Caco-2 (cell line): ENCODE measurements around the gene RAB35. TPM values are rescaled to one million over a fixed set of nuclear protein-coding genes. Genes with fewer than 3 reads are reported as not detected.

Experiments
- BruUV-seq: library from RNA; stranded (reverse); fragments of 400-500 nt; replicated peaks from 2 replicates; lab custom pipeline; 2021; lab: Mats Ljungman, UMichigan
- CTCF ChIA-PET: fragments of 300-600 bp; sonication (Branson Sonifier 250); formaldehyde crosslinking; loops from one replicate; lab custom pipeline; 2022; ENCODE audit warnings: antibody characterized with exemption; lab: Charles Lee
- POLR2A ChIA-PET: fragments of 300-600 bp; sonication (Branson Sonifier 250); formaldehyde crosslinking; loops from one replicate; lab custom pipeline; 2022; ENCODE audit warnings: antibody characterized with exemption; lab: Charles Lee
- DNase-seq, 2 experiments: peaks; one replicate each; pipeline versions ENCODE4 v3.0.0 to v3.0.0-alpha.2; 2020 to 2022
- H3K27me3 ChIP-seq: replicated peaks from 2 replicates; pipeline ENCODE4 v1.6.0; 2011; ENCODE audit warnings: low read length; ENCODE audit not compliant: control insufficient read depth, insufficient read depth
- H3K36me3 ChIP-seq: 2 replicates; pipeline ENCODE4 v1.5.1; 2011; ENCODE audit warnings: low read length; ENCODE audit not compliant: control insufficient read depth, insufficient read depth
- H3K4me1 ChIP-seq: fragments of 250-450 bp; sonication (Bioruptor Pico); 2 replicates; pipeline ENCODE4 v1.5.1; 2020; ENCODE audit warnings: mild to moderate bottlenecking
- H3K4me3 ChIP-seq: 2 replicates; pipeline ENCODE4 v1.5.1; 2011; ENCODE audit warnings: low read depth, mild to moderate bottlenecking, control low read depth, low read length
- H3K9me3 ChIP-seq: fragments of 250-450 bp; sonication (Bioruptor Pico); 2 replicates; pipeline ENCODE4 v1.5.1; 2020; ENCODE audit warnings: mild to moderate bottlenecking, moderate library complexity
- H3K27ac Mint-ChIP-seq: one replicate; pipeline ENCODE4 v1.8.0; 2022; ENCODE audit warnings: mixed read lengths; ENCODE audit not compliant: unreplicated experiment
- H3K27me3 Mint-ChIP-seq: one replicate; pipeline ENCODE4 v1.8.0; 2022; ENCODE audit warnings: mixed read lengths; ENCODE audit not compliant: insufficient read depth, unreplicated experiment
- H3K36me3 Mint-ChIP-seq: one replicate; pipeline ENCODE4 v1.8.0; 2022; ENCODE audit warnings: mild to moderate bottlenecking, mixed read lengths; ENCODE audit not compliant: insufficient read depth, unreplicated experiment
- H3K4me1 Mint-ChIP-seq: one replicate; pipeline ENCODE4 v1.8.0; 2022; ENCODE audit warnings: low read depth, mixed read lengths; ENCODE audit not compliant: unreplicated experiment
- H3K4me3 Mint-ChIP-seq: one replicate; pipeline ENCODE4 v1.8.0; 2022; ENCODE audit warnings: mild to moderate bottlenecking, moderate library complexity, mixed read lengths; ENCODE audit not compliant: unreplicated experiment
- H3K9me3 Mint-ChIP-seq: one replicate; pipeline ENCODE4 v1.8.0; 2022; ENCODE audit warnings: mixed read lengths; ENCODE audit not compliant: unreplicated experiment
- intact Hi-C: fragments of 100-400 bp; cut with micrococcal nuclease; formaldehyde crosslinking; loops from one replicate; pipeline ENCODE4 v1.10.0; 2022; ENCODE audit not compliant: unreplicated experiment
- total RNA-seq: library from RNA; stranded (reverse); gene quantifications from 2 replicates; pipeline ENCODE4 v1.2.3, GENCODE V29; 2022
- TF ChIP-seq, protein P1 (sequence below), 2 experiments: fragments of 200-600 bp in 1 of 2; IDR thresholded peaks; 1 replicate in 1 of 2; 2 replicates in 1 of 2; pipeline versions ENCODE4 v1.5.1 to v1.8.0; 2011 to 2022; ENCODE audit warnings: antibody characterized with exemption in 1 of 2, control low read depth in 1 of 2, inconsistent platforms in 1 of 2, low read depth in 1 of 2, low read length in 1 of 2, mild to moderate bottlenecking in 1 of 2, moderate library complexity in 1 of 2; ENCODE audit not compliant: insufficient read depth in 1 of 2, severe bottlenecking in 1 of 2, unreplicated experiment in 1 of 2

Gene RAB35
- total RNA-seq, 1 experiment from 2014 or later = 72.0 TPM

DNA sequence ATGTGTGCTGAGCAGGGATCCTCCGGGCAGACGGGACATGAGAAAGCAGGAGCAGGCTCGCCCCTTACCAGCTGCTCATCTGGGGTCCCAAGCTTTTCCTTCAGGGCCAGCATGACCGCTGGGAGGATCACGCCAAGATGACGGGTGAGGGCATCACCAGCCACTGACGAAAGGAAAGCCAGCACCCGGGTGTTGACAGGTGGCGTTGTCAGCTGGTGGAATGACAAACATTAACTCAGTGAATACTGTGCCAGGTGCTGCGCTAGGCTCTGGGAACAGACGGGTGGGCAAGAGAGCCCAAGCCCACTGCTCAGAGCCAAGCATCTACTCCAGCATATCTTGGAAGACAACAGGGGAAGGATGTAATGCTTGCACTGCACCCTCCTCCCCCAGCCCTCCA, 21.3 kb upstream of the RAB35 start:
- Mint-ChIP-seq H3K36me3 (peaks cover 94% of the 10 kb centered on the region), H3K9me3 (no peaks in the 10 kb centered on the region), H3K27me3 (no peaks in the 10 kb centered on the region), H3K4me3 (no peak overlapping the region), H3K27ac (no peak overlapping the region), H3K4me1 (no peaks in the 10 kb centered on the region)
- CTCF ChIA-PET = no interaction called here
- Histone ChIP-seq H3K36me3 (peaks cover 5% of the 10 kb centered on the region), H3K9me3 (no peaks in the 10 kb centered on the region), H3K27me3 (no peaks in the 10 kb centered on the region), H3K4me1 (no peaks in the 10 kb centered on the region), H3K4me3 (no peak overlapping the region)
- TSS peak; percentile 26 for BruUV-seq
- TF ChIP-seq, protein P1, sequence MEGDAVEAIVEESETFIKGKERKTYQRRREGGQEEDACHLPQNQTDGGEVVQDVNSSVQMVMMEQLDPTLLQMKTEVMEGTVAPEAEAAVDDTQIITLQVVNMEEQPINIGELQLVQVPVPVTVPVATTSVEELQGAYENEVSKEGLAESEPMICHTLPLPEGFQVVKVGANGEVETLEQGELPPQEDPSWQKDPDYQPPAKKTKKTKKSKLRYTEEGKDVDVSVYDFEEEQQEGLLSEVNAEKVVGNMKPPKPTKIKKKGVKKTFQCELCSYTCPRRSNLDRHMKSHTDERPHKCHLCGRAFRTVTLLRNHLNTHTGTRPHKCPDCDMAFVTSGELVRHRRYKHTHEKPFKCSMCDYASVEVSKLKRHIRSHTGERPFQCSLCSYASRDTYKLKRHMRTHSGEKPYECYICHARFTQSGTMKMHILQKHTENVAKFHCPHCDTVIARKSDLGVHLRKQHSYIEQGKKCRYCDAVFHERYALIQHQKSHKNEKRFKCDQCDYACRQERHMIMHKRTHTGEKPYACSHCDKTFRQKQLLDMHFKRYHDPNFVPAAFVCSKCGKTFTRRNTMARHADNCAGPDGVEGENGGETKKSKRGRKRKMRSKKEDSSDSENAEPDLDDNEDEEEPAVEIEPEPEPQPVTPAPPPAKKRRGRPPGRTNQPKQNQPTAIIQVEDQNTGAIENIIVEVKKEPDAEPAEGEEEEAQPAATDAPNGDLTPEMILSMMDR (IDR thresholded peaks at IDR 0.05; ENCODE audit: insufficient read depth in 1 of 2, low read depth in 1 of 2, low read length in 1 of 2, severe bottlenecking in 1 of 2, unreplicated experiment in 1 of 2) = no peak
- POLR2A ChIA-PET = no interaction called here
- DNase-seq = no peak
- intact Hi-C loops = no loop called here

DNA sequence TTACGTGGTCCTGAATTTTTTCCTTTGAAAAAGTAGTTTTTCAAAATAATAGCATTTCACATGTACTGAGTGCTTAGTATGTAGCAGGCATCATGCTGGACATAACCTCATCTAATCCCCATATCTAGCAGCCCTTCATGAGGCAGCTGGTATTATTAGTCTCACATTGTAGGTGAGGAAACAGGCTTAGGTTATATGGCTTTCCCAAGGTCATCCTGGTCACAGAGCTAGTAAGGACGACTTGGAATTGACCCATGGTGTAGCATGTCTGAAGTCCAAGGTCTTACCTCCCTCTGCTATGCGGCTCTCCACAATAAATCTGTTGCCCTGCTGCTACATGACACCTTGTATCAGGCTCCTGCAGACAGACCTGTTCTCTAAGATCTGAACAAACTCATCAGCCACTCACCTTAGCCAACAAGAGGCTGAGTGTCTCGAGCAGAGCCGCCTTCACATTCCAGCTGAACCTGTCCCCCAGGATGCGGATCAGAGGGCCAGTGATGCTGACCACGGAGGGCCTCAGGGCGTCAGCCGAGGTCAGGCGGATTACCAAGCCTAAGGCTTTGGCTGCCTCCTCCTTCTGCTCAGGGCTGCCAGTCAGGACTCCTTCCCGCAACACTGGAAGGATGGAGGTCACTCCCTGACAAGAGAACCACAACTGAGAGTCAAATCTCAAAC, 19.7 kb upstream of the RAB35 start:
- H3K4me1 Mint-ChIP-seq = no peaks in the 10 kb centered on the region
- H3K27ac Mint-ChIP-seq = peak overlapping the region; percentile 35
- H3K27me3 ChIP-seq = no peaks in the 10 kb centered on the region
- no peak overlapping the region for H3K4me3 ChIP-seq
- peaks cover 87% of the 10 kb centered on the region for H3K36me3 Mint-ChIP-seq
- no TSS peak for BruUV-seq
- intact Hi-C loops = no loop called here
- H3K27me3 Mint-ChIP-seq = no peaks in the 10 kb centered on the region
- peaks cover 3% of the 10 kb centered on the region for H3K36me3 ChIP-seq
- ChIA-PET POLR2A (no interaction called here), CTCF (no interaction called here)
- H3K9me3 ChIP-seq = no peaks in the 10 kb centered on the region
- no peak overlapping the region for H3K4me3 Mint-ChIP-seq
- no peaks in the 10 kb centered on the region for H3K9me3 Mint-ChIP-seq
- DNase-seq = peak; percentile 65 to 71
- H3K4me1 ChIP-seq = no peaks in the 10 kb centered on the region
- TF ChIP-seq, protein P1 (IDR thresholded peaks at IDR 0.05; ENCODE audit: insufficient read depth in 1 of 2, low read depth in 1 of 2, low read length in 1 of 2, severe bottlenecking in 1 of 2, unreplicated experiment in 1 of 2) = no peak

DNA sequence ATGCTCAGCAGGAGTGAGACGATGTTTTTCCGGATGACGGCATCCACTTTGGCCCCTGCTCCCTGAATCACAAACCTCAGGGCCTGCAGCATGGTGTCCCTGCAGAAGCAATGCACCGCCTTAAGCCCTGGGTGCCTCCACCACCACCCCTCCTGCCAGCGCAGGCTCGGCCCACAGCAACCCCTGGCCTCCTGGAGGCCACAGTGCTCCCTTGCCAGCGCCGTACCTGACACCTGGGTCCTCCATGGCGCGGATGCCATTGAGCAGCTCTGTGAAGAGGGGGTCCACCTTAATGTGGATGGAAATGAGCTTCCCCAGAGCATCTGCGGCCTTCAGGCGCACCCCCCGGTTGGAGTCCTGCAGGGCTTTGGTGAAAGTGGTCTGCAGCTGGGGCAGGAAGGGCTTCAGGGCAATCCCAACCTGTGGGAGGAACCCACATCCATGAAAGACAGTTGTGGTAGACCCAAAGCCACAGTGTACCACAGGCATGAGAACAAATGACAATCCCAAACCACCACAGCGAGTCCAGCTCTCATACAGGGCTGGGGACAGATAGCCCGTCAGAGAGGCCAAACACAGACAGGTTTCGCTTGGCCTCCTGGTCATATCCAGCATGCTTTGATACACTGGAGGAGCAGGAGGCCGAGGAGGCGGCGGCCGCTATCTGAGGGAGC, 17.9 kb upstream of the RAB35 start:
- POLR2A ChIA-PET = no interaction called here
- intact Hi-C loops = no loop called here
- Mint-ChIP-seq H3K4me1 (no peaks in the 10 kb centered on the region), H3K27ac (no peak overlapping the region), H3K4me3 (no peak overlapping the region), H3K36me3 (peaks cover 85% of the 10 kb centered on the region), H3K27me3 (no peaks in the 10 kb centered on the region), H3K9me3 (no peaks in the 10 kb centered on the region)
- no peak overlapping the region for H3K4me3 ChIP-seq
- no peaks in the 10 kb centered on the region for H3K4me1 ChIP-seq
- CTCF ChIA-PET = no interaction called here
- H3K27me3 ChIP-seq = no peaks in the 10 kb centered on the region
- TF ChIP-seq, protein P1 (IDR thresholded peaks at IDR 0.05; ENCODE audit: insufficient read depth in 1 of 2, low read depth in 1 of 2, low read length in 1 of 2, severe bottlenecking in 1 of 2, unreplicated experiment in 1 of 2) = no peak
- no peak for DNase-seq
- H3K9me3 ChIP-seq = no peaks in the 10 kb centered on the region
- no TSS peak for BruUV-seq
- peaks cover 6% of the 10 kb centered on the region for H3K36me3 ChIP-seq
